Neural progenitor cell (in vitro differentiated cells): Measurements from ENCODE around the gene PRTFDC1.

ENCODE experiments used
- EZH2 ChIP-seq: fragments of 200-600 bp; sonication (generic); IDR thresholded peaks from 2 replicates; pipeline ENCODE4 v1.6.1; 2017; ENCODE audit warnings: antibody characterized with exemption, mild to moderate bottlenecking, moderate library complexity
- EZH2phosphoT487 ChIP-seq: fragments of 200-600 bp; sonication (generic); IDR thresholded peaks from 2 replicates; pipeline ENCODE4 v1.6.1; 2017; ENCODE audit warnings: antibody characterized with exemption
- TF ChIP-seq, protein P1 (sequence below): fragments of 200-600 bp; sonication (generic); IDR thresholded peaks from 2 replicates; pipeline ENCODE4 v1.5.1; 2017; ENCODE audit warnings: antibody characterized with exemption, mild to moderate bottlenecking

DNA sequence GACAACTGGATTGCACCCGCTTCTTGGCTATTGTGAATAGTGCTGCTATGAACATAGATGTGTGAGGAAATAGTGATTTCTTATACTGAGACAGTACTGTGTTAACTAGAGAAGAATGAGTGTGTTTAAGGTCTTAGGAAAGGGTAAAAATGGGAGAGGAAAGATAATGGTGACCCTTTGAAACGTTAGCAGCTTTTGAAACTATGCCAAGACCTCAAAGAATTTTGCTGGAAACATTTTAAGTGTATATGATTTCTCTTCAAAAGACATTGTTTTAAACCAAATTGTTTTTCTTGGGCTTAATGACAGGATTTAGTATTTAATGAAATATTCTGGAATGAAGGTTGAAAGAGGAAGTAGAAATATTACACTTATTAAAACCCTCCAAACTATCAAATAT, 127.9 kb downstream of the PRTFDC1 start:
- TF ChIP-seq, protein P1, sequence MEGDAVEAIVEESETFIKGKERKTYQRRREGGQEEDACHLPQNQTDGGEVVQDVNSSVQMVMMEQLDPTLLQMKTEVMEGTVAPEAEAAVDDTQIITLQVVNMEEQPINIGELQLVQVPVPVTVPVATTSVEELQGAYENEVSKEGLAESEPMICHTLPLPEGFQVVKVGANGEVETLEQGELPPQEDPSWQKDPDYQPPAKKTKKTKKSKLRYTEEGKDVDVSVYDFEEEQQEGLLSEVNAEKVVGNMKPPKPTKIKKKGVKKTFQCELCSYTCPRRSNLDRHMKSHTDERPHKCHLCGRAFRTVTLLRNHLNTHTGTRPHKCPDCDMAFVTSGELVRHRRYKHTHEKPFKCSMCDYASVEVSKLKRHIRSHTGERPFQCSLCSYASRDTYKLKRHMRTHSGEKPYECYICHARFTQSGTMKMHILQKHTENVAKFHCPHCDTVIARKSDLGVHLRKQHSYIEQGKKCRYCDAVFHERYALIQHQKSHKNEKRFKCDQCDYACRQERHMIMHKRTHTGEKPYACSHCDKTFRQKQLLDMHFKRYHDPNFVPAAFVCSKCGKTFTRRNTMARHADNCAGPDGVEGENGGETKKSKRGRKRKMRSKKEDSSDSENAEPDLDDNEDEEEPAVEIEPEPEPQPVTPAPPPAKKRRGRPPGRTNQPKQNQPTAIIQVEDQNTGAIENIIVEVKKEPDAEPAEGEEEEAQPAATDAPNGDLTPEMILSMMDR: no peak
- TF ChIP-seq EZH2: no peak
- TF ChIP-seq EZH2phosphoT487: no peak
